Fibroblast of lung (primary cell): Measurements from ENCODE around the gene ZBTB40. TPM values are rescaled to one million over a fixed set of nuclear protein-coding genes. Genes with fewer than 3 reads are reported as not detected.

Experiments used
- DNase-seq, 2 donors: peaks; one replicate each; pipeline versions ENCODE4 v3.0.0 to v3.0.0-alpha.2; 2010; ENCODE audit warnings: low read depth in 2 of 2
- H2AFZ ChIP-seq: 2 replicates; pipeline ENCODE4 v1.5.1; 2012; ENCODE audit warnings: low read length, control low read depth, inconsistent platforms
- H3K27ac ChIP-seq: 2 replicates; pipeline ENCODE4 v1.5.1; 2011; ENCODE audit warnings: low read length, control low read depth; ENCODE audit not compliant: insufficient read depth
- H3K27me3 ChIP-seq: 2 replicates; pipeline ENCODE4 v1.5.1; 2011; ENCODE audit warnings: mild to moderate bottlenecking, low read length; ENCODE audit not compliant: control insufficient read depth, insufficient read depth
- H3K36me3 ChIP-seq: 2 replicates; pipeline ENCODE4 v1.5.1; 2011; ENCODE audit warnings: low read length; ENCODE audit not compliant: control insufficient read depth, insufficient read depth
- H3K4me1 ChIP-seq: 2 replicates; pipeline ENCODE4 v1.5.1; 2011; ENCODE audit warnings: low read length; ENCODE audit not compliant: control insufficient read depth, insufficient read depth; ENCODE audit errors: extremely low read depth
- H3K4me2 ChIP-seq: 2 replicates; pipeline ENCODE4 v1.5.1; 2011; ENCODE audit warnings: low read length, control low read depth; ENCODE audit not compliant: insufficient read depth; ENCODE audit errors: extremely low read depth
- H3K4me3 ChIP-seq, 4 experiments: fragments of 200-600 bp in 1 of 4; sonication (generic) in 1 of 4; replicated peaks in 1 of 4; 2 replicates each; pipeline ENCODE4 v1.5.1; 2011 to 2016; ENCODE audit warnings: low read length in 4 of 4, low read depth in 3 of 4, mild to moderate bottlenecking in 3 of 4, control low read depth in 2 of 4, inconsistent platforms in 1 of 4, mixed read lengths in 1 of 4; ENCODE audit not compliant: insufficient read depth in 1 of 4; ENCODE audit errors: control extremely low read depth in 1 of 4
- H3K79me2 ChIP-seq: 2 replicates; pipeline ENCODE4 v1.5.1; 2012; ENCODE audit warnings: mild to moderate bottlenecking, low read length, inconsistent platforms; ENCODE audit not compliant: control insufficient read depth, insufficient read depth
- H3K9ac ChIP-seq: 2 replicates; pipeline ENCODE4 v1.5.1; 2011; ENCODE audit warnings: mild to moderate bottlenecking, low read length, control low read depth; ENCODE audit not compliant: insufficient read depth
- H3K9me3 ChIP-seq: 2 replicates; pipeline ENCODE4 v1.5.1; 2012; ENCODE audit warnings: low read depth, low read length; ENCODE audit not compliant: control insufficient read depth, insufficient read depth
- H4K20me1 ChIP-seq: 2 replicates; pipeline ENCODE4 v1.5.1; 2011; ENCODE audit warnings: low read length; ENCODE audit not compliant: control insufficient read depth, insufficient read depth; ENCODE audit errors: extremely low read depth
- EZH2 ChIP-seq: IDR thresholded peaks from 2 replicates; pipeline ENCODE4 v1.5.1; 2012; ENCODE audit warnings: low read length, control low read depth, mild to moderate bottlenecking; ENCODE audit errors: missing control alignments
- polyA plus RNA-seq, 2 donors: library from polyadenylated mRNA; depleted of rRNA in 1 of 2; stranded (reverse) in 1 of 2; unstranded in 1 of 2; fragments of >200 nt; gene quantifications; 2 replicates each; pipeline ENCODE4 v1.2.1, GENCODE V29; 2011 to 2012; ENCODE audit warnings: missing spikeins in 1 of 2
- total RNA-seq: library from RNA; depleted of rRNA; stranded (reverse); fragments of >200 nt; gene quantifications from 2 replicates; pipeline ENCODE4 v1.2.1, GENCODE V29; 2014
- TF ChIP-seq, protein P1 (sequence below), 2 donors: IDR thresholded peaks in 1 of 2; conservative IDR thresholded peaks in 1 of 2; 1 replicate in 1 of 2; 2 replicates in 1 of 2; pipeline ENCODE4 v1.5.1; 2011 to 2012; ENCODE audit warnings: low read length in 2 of 2, control low read depth in 1 of 2, inconsistent platforms in 1 of 2, low read depth in 1 of 2, mild to moderate bottlenecking in 1 of 2

The ZBTB40 gene
- total and polyA plus RNA-seq, 2 donors (not counting 1 experiment from before 2014, with no cell fraction given) = 3.4 to 12.4 TPM

GRCh38 chr1:22535399-22535798, 83.7 kb downstream of the ZBTB40 start:
- Histone ChIP-seq H2AFZ (no peak overlapping the region), H3K27ac (no peak overlapping the region), H3K9me3 (no peaks in the 10 kb centered on the region), H3K27me3 (no peaks in the 10 kb centered on the region), H3K4me1 (no peaks in the 10 kb centered on the region), H3K36me3 (no peaks in the 10 kb centered on the region), H3K4me2 (no peak overlapping the region), H4K20me1 (no peaks in the 10 kb centered on the region), H3K79me2 (no peaks in the 10 kb centered on the region), H3K9ac (no peak overlapping the region), H3K4me3 (no peak overlapping the region)
- TF ChIP-seq, protein P1, sequence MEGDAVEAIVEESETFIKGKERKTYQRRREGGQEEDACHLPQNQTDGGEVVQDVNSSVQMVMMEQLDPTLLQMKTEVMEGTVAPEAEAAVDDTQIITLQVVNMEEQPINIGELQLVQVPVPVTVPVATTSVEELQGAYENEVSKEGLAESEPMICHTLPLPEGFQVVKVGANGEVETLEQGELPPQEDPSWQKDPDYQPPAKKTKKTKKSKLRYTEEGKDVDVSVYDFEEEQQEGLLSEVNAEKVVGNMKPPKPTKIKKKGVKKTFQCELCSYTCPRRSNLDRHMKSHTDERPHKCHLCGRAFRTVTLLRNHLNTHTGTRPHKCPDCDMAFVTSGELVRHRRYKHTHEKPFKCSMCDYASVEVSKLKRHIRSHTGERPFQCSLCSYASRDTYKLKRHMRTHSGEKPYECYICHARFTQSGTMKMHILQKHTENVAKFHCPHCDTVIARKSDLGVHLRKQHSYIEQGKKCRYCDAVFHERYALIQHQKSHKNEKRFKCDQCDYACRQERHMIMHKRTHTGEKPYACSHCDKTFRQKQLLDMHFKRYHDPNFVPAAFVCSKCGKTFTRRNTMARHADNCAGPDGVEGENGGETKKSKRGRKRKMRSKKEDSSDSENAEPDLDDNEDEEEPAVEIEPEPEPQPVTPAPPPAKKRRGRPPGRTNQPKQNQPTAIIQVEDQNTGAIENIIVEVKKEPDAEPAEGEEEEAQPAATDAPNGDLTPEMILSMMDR (conservative IDR thresholded peaks at IDR 0.05 in 1 of 2, IDR thresholded peaks at IDR 0.05 in 1 of 2; ENCODE audit: low read depth in 1 of 2, low read length in 2 of 2) = no peak
- TF ChIP-seq EZH2 = no peak
- no peak for DNase-seq

GRCh38 chr1:22536506-22536905, 84.9 kb downstream of the ZBTB40 start:
- no peaks in the 10 kb centered on the region for H3K27me3 ChIP-seq
- TF ChIP-seq, protein P1 (conservative IDR thresholded peaks at IDR 0.05 in 1 of 2, IDR thresholded peaks at IDR 0.05 in 1 of 2; ENCODE audit: low read depth in 1 of 2, low read length in 2 of 2) = no peak
- no peak for TF ChIP-seq EZH2
- DNase-seq = peak in 1 of 2 donors; percentile 45
- no peaks in the 10 kb centered on the region for H3K9me3 ChIP-seq
- H3K4me2 ChIP-seq = no peak overlapping the region
- no peak overlapping the region for H3K4me3 ChIP-seq
- no peaks in the 10 kb centered on the region for H3K4me1 ChIP-seq
- H3K36me3 ChIP-seq = no peaks in the 10 kb centered on the region
- H3K79me2 ChIP-seq = no peaks in the 10 kb centered on the region
- H3K27ac ChIP-seq = no peak overlapping the region
- no peak overlapping the region for H2AFZ ChIP-seq
- H3K9ac ChIP-seq = no peak overlapping the region
- H4K20me1 ChIP-seq = no peaks in the 10 kb centered on the region

- Histone ChIP-seq H2AFZ (no peak overlapping the region), H3K4me1 (no peaks in the 10 kb centered on the region), H3K9me3 (no peaks in the 10 kb centered on the region), H3K36me3 (no peaks in the 10 kb centered on the region), H4K20me1 (no peaks in the 10 kb centered on the region), H3K9ac (no peak overlapping the region), H3K27me3 (no peaks in the 10 kb centered on the region), H3K4me2 (no peak overlapping the region), H3K27ac (no peak overlapping the region), H3K79me2 (no peaks in the 10 kb centered on the region), H3K4me3 (no peak overlapping the region)
- no peak for DNase-seq
- TF ChIP-seq, protein P1 (conservative IDR thresholded peaks at IDR 0.05 in 1 of 2, IDR thresholded peaks at IDR 0.05 in 1 of 2; ENCODE audit: low read depth in 1 of 2, low read length in 2 of 2) = no peak
- TF ChIP-seq EZH2 = no peak
Observed at GRCh38 chr1:22537441-22538139, 85.9 kb downstream of the ZBTB40 start.
